ENCODE results near the gene BRSK2. TPM values are rescaled to one million over a fixed set of nuclear protein-coding genes. Genes with fewer than 3 reads are reported as not detected.

BRSK2 gene
- total RNA-seq, 3 donors from 2014 or later (not counting 1 experiment from before 2014, with no cell fraction given): 0.11 to 0.14 TPM; not detected in 1

DNA sequence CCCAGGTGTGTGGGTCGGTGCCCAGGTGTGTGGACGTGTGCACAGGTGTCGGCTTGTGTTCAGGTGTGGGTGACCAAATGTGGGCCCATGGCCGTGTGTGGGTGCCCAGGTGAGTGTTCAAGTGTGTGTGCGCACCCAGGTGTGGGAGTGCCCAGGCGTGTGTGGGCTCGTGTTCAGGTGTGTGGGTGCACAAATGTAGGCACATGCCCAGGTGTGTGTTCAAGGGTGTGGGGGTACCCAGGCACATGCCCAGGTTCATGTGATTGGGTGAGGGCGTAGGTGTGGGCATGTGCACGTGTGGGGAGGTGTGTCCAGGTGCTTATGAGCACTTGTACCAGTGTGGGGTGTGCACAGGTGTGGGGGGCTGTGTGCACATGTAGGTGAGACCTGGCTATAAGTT is 54.0 kb downstream of the BRSK2 start:
- Mint-ChIP-seq H3K27me3 (ENCODE audit: low read depth in 2 of 2) (no peaks in the 10 kb centered on the region), H3K4me3 (no peak overlapping the region), H3K4me1 (no peaks in the 10 kb centered on the region), H3K9me3 (no peaks in the 10 kb centered on the region), H3K27ac (no peak overlapping the region), H3K36me3 (no peaks in the 10 kb centered on the region)
- no peaks in the 10 kb centered on the region for H3K4me1 ChIP-seq (ENCODE audit: control insufficient read depth, insufficient read depth, low read length)
- no peaks in the 10 kb centered on the region for H3K36me3 ChIP-seq (ENCODE audit: control insufficient read depth, insufficient read depth, low read length)
- DNase-seq (no peak), ATAC-seq (no peak)
- no peak overlapping the region for H3K4me3 ChIP-seq (ENCODE audit: low read length)
- TF ChIP-seq, protein P1, sequence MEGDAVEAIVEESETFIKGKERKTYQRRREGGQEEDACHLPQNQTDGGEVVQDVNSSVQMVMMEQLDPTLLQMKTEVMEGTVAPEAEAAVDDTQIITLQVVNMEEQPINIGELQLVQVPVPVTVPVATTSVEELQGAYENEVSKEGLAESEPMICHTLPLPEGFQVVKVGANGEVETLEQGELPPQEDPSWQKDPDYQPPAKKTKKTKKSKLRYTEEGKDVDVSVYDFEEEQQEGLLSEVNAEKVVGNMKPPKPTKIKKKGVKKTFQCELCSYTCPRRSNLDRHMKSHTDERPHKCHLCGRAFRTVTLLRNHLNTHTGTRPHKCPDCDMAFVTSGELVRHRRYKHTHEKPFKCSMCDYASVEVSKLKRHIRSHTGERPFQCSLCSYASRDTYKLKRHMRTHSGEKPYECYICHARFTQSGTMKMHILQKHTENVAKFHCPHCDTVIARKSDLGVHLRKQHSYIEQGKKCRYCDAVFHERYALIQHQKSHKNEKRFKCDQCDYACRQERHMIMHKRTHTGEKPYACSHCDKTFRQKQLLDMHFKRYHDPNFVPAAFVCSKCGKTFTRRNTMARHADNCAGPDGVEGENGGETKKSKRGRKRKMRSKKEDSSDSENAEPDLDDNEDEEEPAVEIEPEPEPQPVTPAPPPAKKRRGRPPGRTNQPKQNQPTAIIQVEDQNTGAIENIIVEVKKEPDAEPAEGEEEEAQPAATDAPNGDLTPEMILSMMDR (IDR thresholded peaks at IDR 0.05): no peak
- no peaks in the 10 kb centered on the region for H3K9me3 ChIP-seq (ENCODE audit: control insufficient read depth, insufficient read depth, low read length)
- no peaks in the 10 kb centered on the region for H3K27me3 ChIP-seq (ENCODE audit: control insufficient read depth, insufficient read depth, low read length)
- intact Hi-C loops (cut with micrococcal nuclease): no loop called here
- WGBS (ENCODE audit: insufficient coverage): 81% methylated on average over 9 of the region's 9 CpGs
- H3K27ac ChIP-seq (ENCODE audit: low read length): no peak overlapping the region

GRCh38 chr11:1444321-1444720 is 54.6 kb downstream of the BRSK2 start:
- intact Hi-C loops (cut with micrococcal nuclease): no loop called here

DNA sequence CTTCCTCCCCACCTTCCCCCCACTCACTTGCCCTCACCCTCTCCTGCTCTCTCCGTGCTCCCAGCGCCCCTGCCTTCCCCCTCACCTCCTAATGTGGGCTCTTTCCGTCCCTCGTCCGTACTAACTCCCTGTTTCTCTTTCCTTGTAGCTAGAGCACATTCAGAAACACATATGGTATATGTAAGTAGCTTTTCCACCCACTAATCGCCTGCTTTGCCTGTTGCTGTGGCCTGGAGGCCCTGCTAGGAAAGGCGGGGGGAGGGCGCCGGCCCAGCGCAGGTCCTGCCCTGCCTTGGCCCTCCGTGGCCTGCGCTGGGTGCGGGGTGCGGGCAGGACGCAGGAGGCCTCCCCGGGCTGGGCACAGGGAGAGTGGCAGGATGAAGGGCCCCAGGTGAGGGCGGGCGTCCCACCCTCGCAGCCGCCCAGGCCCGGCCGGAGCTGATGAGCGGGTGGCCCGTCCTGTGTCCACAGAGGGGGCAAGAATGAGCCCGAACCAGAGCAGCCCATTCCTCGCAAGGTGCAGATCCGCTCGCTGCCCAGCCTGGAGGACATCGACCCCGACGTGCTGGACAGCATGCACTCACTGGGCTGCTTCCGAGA is 55.2 kb downstream of the BRSK2 start:
- Histone ChIP-seq H3K27me3 (ENCODE audit: control insufficient read depth, insufficient read depth, low read length) (no peaks in the 10 kb centered on the region), H3K4me1 (ENCODE audit: control insufficient read depth, insufficient read depth, low read length) (no peaks in the 10 kb centered on the region), H3K4me3 (ENCODE audit: low read length) (no peak overlapping the region), H3K9me3 (ENCODE audit: control insufficient read depth, insufficient read depth, low read length) (no peaks in the 10 kb centered on the region), H3K27ac (ENCODE audit: low read length) (no peak overlapping the region), H3K36me3 (ENCODE audit: control insufficient read depth, insufficient read depth, low read length) (no peaks in the 10 kb centered on the region)
- TF ChIP-seq, protein P1 (IDR thresholded peaks at IDR 0.05): no peak
- H3K9me3 Mint-ChIP-seq: no peaks in the 10 kb centered on the region
- no peak for ATAC-seq
- H3K4me1 Mint-ChIP-seq: no peaks in the 10 kb centered on the region
- WGBS (ENCODE audit: insufficient coverage): 93% methylated on average over 29 of the region's 32 CpGs
- H3K4me3 Mint-ChIP-seq: no peak overlapping the region
- no peak overlapping the region for H3K27ac Mint-ChIP-seq
- H3K27me3 Mint-ChIP-seq (ENCODE audit: low read depth in 2 of 2): no peaks in the 10 kb centered on the region
- intact Hi-C loops (cut with micrococcal nuclease): no loop called here
- no peak for DNase-seq
- H3K36me3 Mint-ChIP-seq: no peaks in the 10 kb centered on the region

More at GRCh38 chr11:1444321-1444720, 54.6 kb downstream of the BRSK2 start:
- Histone ChIP-seq H3K9me3 (ENCODE audit: control insufficient read depth, insufficient read depth, low read length) (no peaks in the 10 kb centered on the region), H3K27me3 (ENCODE audit: control insufficient read depth, insufficient read depth, low read length) (no peaks in the 10 kb centered on the region), H3K4me1 (ENCODE audit: control insufficient read depth, insufficient read depth, low read length) (no peaks in the 10 kb centered on the region), H3K27ac (ENCODE audit: low read length) (no peak overlapping the region), H3K4me3 (ENCODE audit: low read length) (no peak overlapping the region), H3K36me3 (ENCODE audit: control insufficient read depth, insufficient read depth, low read length) (no peaks in the 10 kb centered on the region)
- H3K27me3 Mint-ChIP-seq (ENCODE audit: low read depth in 2 of 2): no peaks in the 10 kb centered on the region
- ATAC-seq (no peak), DNase-seq (no peak)
- H3K27ac Mint-ChIP-seq: no peak overlapping the region
- 85% methylated on average over 9 of the region's 11 CpGs for WGBS (ENCODE audit: insufficient coverage)
- no peak overlapping the region for H3K4me3 Mint-ChIP-seq
- no peaks in the 10 kb centered on the region for H3K36me3 Mint-ChIP-seq
- TF ChIP-seq, protein P1 (IDR thresholded peaks at IDR 0.05): no peak
- H3K9me3 Mint-ChIP-seq: no peaks in the 10 kb centered on the region
- H3K4me1 Mint-ChIP-seq: no peaks in the 10 kb centered on the region

Measured in natural killer cell (primary cell).